ENCODE measurements around the gene TMEM132C. TPM values are rescaled to one million over a fixed set of nuclear protein-coding genes. Genes with fewer than 3 reads are reported as not detected.

The TMEM132C gene
- total and polyA plus RNA-seq, 7 donors: 0.60 to 3.5 (median 1.7) TPM; not detected in 1

GRCh38 chr12:128724468-128725046, 457.6 kb downstream of the TMEM132C start:
- intact Hi-C loops (cut with DNase I): no loop called here
- no peak overlapping the region for H3K4me3 ChIP-seq
- no peaks in the 10 kb centered on the region for H3K9me3 ChIP-seq
- no peaks in the 10 kb centered on the region for H3K4me1 ChIP-seq
- H3K27ac ChIP-seq: no peak overlapping the region
- H3K36me3 ChIP-seq: no peaks in the 10 kb centered on the region
- TF ChIP-seq POLR2A (IDR thresholded peaks at IDR 0.05): no peak
- TF ChIP-seq POLR2AphosphoS5 (IDR thresholded peaks at IDR 0.05): no peak
- no peak for TF ChIP-seq EP300 (IDR thresholded peaks at IDR 0.05)
- no peak for TF ChIP-seq CTCF (IDR thresholded peaks at IDR 0.05)
- H3K27me3 ChIP-seq: peaks cover 0 to 2% (median 0%) of the 10 kb centered on the region in 3 donors
- DNase-seq: no peak
- WGBS, 2 donors: 76 to 88% methylated on average over 10 of the region's 10 CpGs

GRCh38 chr12:128726886-128727285, 459.9 kb downstream of the TMEM132C start:
- H3K9me3 ChIP-seq: no peaks in the 10 kb centered on the region
- no peaks in the 10 kb centered on the region for H3K36me3 ChIP-seq
- DNase-seq: no peak
- no peak for TF ChIP-seq POLR2A (IDR thresholded peaks at IDR 0.05)
- TF ChIP-seq CTCF (IDR thresholded peaks at IDR 0.05): no peak
- no peak for TF ChIP-seq POLR2AphosphoS5 (IDR thresholded peaks at IDR 0.05)
- TF ChIP-seq EP300 (IDR thresholded peaks at IDR 0.05): no peak
- H3K4me3 ChIP-seq: no peak overlapping the region
- peaks cover 0 to 7% (median 0%) of the 10 kb centered on the region in 3 donors for H3K27me3 ChIP-seq
- no peak overlapping the region for H3K27ac ChIP-seq
- no peaks in the 10 kb centered on the region for H3K4me1 ChIP-seq
- WGBS, 2 donors: 13 to 35% methylated on average over 1 of the region's 1 CpG
- intact Hi-C loops (cut with DNase I): no loop called here

DNA sequence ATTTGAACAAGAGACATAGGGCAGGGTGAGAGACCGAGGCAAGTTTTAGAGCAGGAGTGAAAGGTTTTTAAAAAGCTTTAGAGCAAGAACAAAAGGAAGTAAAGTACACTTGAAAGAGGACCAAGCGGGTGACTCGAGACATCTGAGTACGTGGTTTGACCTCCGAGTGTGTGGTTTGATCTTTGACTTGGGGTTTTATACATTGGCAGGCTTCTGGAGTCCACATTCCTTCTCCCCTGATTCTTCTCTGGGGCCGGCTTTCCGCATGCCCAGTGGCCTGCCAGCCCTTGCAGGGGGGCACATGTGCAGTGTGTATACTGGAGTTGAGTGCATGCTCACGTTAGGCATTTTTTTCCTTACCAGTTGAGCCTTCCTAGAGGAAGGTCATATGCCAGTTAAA, 460.5 kb downstream of the TMEM132C start:
- no peaks in the 10 kb centered on the region for H3K36me3 ChIP-seq
- no peak for TF ChIP-seq POLR2AphosphoS5 (IDR thresholded peaks at IDR 0.05)
- TF ChIP-seq CTCF (IDR thresholded peaks at IDR 0.05): no peak
- TF ChIP-seq POLR2A (IDR thresholded peaks at IDR 0.05): no peak
- TF ChIP-seq EP300 (IDR thresholded peaks at IDR 0.05): no peak
- H3K4me1 ChIP-seq: no peaks in the 10 kb centered on the region
- H3K27me3 ChIP-seq: peaks cover 0 to 7% (median 0%) of the 10 kb centered on the region in 3 donors
- no peak overlapping the region for H3K27ac ChIP-seq
- WGBS, 2 donors: 45 to 59% methylated on average over 8 of the region's 8 CpGs
- no peak overlapping the region for H3K4me3 ChIP-seq
- no peak for DNase-seq
- H3K9me3 ChIP-seq: no peaks in the 10 kb centered on the region
- intact Hi-C loops (cut with DNase I): no loop called here

GRCh38 chr12:128727999-128728398, 461.0 kb downstream of the TMEM132C start:
- Histone ChIP-seq H3K27ac (no peak overlapping the region), H3K36me3 (no peaks in the 10 kb centered on the region), H3K27me3 (peaks cover 0 to 7% (median 0%) of the 10 kb centered on the region in 3 donors), H3K4me1 (no peaks in the 10 kb centered on the region), H3K4me3 (no peak overlapping the region), H3K9me3 (no peaks in the 10 kb centered on the region)
- no peak for DNase-seq
- TF ChIP-seq CTCF (IDR thresholded peaks at IDR 0.05) (no peak), POLR2AphosphoS5 (IDR thresholded peaks at IDR 0.05) (no peak), EP300 (IDR thresholded peaks at IDR 0.05) (no peak)
- WGBS, 2 donors: 78 to 83% methylated on average over 4 of the region's 4 CpGs
- intact Hi-C loops (cut with DNase I): no loop called here

- no peak for DNase-seq
- intact Hi-C loops (cut with DNase I): no loop called here
- Histone ChIP-seq H3K27me3 (peaks cover 0 to 7% (median 0%) of the 10 kb centered on the region in 3 donors), H3K4me3 (no peak overlapping the region), H3K36me3 (no peaks in the 10 kb centered on the region), H3K4me1 (peaks cover 0 to 9% (median 4%) of the 10 kb centered on the region in 4 donors), H3K27ac (no peak overlapping the region), H3K9me3 (no peaks in the 10 kb centered on the region)
- TF ChIP-seq POLR2A (IDR thresholded peaks at IDR 0.05): no peak
- no peak for TF ChIP-seq CTCF (IDR thresholded peaks at IDR 0.05)
- TF ChIP-seq EP300 (IDR thresholded peaks at IDR 0.05): no peak
- no peak for TF ChIP-seq POLR2AphosphoS5 (IDR thresholded peaks at IDR 0.05)
- 50 to 80% methylated on average over 8 of the region's 8 CpGs for WGBS, 2 donors
Measured at GRCh38 chr12:128729628-128730121, 462.7 kb downstream of the TMEM132C start.

Measured in sigmoid colon (tissue), 7 donors.